Stimulated activated CD4-positive, alpha-beta T cell treated with anti-CD3 and anti-CD28 coated beads, TNF-alpha, amount 100 ng/mL, for 48 hours (primary cell): ENCODE measurements around the gene GSX2.
"Not testable (repeated sequence)": the region's sequence is repeated elsewhere in the genome, so short reads cannot be mapped to it uniquely, and the experiment has no call there.

Experiments used
- DNase-seq, 3 donors: peaks; one replicate each; pipeline ENCODE4 v3.0.0-alpha.2; 2020; ENCODE audit warnings: low read depth in 3 of 3

Gene GSX2

GRCh38 chr4:54103190-54103574, 3.2 kb downstream of the GSX2 start:
- no peak for DNase-seq

DNA sequence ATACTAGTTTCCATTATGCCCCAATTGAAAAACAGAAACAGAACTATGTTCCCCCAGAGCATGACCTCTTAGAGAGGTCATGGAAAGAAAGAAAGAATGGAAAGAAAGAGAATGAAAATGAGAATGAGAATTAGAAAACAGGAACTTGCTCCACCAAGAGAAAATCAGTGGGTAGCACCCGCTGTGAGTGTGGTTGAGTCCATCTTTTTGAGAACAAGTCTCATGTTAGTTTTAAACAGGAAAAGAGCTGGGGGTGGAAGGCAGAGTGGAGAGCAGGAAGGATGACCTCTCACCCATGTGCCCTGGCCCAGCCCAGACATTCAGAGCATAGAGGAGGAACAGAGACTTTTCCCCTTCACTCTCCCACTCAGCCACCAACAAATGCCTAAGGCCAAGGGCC, 4.9 kb downstream of the GSX2 start:
- no peak for DNase-seq

DNA sequence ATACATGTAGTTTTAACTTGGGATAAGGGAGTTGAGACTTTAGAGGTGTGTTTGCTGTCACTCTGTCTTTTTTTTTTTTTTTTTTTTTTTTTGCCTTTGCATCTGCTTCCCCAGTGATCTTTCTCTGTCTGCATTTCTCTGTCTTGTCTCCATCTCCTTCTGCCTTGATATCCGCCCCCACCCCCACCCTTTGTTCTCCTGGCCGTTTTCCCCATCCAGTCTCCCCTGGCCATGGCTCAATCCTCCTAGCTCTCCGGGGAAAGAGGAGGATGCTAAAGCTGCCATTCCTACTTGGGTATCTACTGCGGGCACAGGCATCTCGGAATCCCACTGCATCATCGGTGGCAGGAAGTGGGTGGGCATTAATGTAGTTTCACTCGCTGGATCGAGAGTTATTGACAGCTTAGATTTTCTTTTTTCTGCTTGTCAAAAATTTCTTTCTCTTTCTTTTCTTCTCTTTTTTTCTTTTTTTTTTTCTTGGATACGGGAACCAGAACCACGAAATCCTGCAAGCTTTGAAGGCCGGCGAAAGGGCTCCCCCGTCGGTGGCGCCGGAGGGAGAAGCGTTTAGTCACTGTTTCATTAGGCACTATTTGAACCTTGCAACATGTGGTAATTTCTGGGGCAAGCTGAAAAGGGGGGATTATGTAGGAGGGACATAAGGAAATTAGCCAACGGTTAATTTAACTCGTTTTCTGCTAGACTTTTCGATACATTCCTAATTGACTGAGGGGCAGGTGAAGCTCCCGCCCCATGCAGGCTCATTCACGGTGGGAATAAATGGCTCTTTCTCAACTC, 8.2 kb downstream of the GSX2 start:
- no peak for DNase-seq

DNA sequence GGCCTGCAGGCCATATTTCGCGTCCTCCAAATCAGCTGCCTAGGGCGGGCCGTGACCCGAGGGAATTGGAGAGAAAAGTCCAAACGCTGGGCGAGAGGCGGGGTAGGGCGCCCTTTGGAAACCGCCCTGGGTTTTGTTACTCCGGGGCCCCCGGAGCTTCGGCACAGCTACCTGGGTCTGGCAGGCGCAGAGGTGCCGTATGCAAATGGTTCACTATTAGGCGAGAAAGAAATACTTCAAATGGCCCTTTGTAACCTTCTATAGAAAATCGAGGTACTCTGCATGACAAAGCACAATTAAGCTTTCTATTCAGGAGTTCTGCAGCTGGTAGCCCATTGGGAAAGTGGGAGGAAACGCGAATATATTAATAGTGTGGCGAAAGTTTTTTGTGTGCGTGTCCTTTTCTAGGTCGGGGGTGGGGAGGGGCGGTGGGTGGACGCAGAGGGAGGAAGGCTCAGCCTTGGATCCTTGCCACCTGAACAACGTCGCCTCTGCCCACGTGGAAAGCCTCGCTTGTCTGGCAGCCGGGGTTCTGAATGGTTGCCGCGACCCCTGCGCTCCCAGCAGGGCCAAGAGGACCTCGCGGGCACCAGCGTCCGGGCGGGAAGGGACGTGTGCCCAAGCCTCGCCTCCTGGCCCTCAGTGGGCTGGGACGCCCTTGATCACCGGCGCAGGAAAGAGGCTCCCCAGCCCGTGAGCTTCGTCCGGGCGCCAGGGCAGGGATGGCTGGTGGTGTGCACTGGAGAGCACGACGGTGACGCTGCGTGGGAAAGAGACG, 9.5 kb downstream of the GSX2 start:
- no peak for DNase-seq

DNA sequence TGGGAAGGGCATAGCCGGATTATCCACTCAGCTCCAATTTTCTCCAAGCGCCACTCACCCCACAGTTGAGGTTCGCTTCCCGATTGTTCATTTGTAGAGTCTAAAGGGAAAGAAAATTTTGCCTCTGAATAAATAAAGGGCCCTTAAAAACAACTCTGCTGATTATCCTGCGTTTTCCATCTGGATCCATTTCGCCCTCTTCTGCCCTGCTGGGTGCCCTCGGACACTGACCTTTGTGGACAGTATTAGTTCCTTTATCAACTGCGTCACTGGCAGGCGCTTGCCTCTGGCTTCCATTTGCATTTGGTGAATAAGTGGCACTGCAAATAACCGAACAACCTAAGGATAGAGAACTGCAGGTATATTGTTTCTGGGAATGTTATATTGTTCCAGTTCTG, 10.1 kb downstream of the GSX2 start:
- no peak for DNase-seq

DNA sequence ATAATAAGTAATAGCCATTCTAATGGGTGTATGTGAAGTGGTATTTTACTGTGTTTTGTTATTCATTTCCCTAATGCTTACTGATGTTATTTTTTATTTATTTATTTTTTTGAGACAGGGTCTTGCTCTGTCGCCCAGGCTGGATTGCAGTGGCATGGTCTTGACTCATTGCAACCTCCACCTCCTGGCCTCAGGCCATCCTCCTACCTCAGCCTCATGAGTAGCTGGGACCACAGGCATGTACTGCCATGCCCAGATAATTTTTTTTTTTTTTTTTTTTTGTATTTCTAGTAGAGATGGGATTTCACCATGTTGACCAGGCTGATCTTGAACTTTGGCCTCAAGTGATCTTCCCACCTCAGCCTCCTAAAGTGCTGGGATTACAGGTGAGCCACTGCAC, 13.2 kb downstream of the GSX2 start:
- not testable (repeated sequence) for DNase-seq

DNA sequence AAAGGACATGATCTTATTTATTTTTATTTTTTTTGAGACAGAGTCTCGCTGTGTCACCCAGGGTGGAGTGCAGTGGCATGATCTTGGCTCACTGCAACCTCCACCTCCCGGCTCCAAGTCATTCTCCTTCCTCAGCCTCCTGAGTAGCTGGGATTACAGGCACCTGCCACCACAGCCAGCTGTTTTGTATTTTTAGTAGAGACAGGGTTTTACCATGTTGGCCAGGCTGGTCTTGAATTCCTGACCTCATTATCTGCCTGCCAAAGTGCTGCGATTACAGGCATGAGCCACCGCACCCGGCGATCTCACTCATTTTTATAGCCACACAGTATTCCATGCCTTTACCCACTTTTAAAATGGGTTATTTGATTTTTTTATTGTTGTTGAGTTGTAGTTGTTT, 16.3 kb downstream of the GSX2 start:
- DNase-seq: not testable (repeated sequence)

DNA sequence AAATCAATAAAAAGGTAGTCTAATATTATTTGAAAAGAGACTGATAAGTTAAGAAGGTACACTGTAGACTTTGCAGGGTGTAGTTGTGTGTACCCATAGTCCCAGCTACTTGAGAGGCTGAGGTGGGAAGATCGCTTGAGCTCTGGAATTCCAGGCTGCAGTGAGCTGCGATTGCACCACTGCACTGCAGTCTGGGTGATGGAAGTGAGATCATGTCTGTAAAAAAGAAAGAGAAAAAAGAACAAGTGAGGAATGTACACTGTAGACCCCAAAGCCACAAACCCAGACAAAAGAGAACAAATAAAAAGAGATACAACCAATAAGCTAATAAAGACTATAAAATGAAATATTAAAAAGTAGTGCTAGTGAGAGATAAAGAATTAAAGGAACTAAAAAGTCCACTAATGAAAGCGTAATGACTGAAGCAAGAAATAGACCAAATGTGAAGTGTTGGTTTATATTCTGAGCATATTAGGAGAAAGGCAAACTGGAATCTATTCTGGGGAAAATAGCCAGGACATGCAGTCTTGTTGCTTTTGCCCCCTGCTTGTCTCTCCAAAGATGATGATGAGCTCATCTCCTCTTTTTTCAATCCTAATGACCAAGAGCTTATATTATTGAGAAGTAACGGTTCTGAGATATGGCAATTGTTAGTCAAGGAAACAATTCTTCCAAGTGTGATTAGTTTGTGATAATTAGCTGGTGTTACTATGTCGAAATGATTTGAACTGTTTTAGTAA, 19.1 kb downstream of the GSX2 start:
- no peak for DNase-seq

DNA sequence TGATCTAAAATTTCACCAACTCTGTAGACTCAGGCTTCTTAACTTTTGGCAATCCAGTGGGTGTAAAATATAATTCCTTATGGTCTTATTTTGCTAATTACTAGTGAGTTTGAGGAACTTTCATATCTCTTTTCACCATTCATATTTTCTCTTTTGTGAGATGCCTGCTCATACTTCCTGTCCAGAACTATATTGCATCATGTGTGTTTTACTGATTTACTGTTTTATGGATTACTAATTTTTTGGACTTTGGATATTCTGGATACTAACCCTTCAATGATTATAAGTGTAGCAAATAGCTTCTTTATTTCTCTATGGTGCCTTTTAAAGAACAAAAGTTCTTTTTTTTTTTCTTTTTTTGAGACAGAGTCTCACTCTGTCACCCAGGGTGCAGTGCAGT, 20.6 kb downstream of the GSX2 start:
- no peak for DNase-seq

DNA sequence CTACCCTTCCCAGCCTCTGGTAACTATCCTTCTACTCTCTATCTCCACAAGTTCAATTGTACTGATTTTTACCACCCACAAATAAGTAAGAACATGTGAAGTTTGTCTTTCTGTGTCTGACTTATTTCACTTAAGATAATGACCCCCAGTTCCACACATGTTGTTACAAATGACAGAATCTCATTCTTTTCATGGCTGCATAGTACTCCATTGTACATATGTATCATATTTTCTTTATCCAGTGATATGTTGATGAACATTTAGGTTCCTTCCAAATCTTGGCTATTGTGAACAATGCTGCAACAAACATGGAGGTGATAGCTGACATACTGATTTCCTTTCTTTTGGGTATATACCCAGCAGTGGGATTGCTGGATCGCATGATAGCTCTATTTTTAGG, 27.7 kb downstream of the GSX2 start:
- no peak for DNase-seq

- DNase-seq: not testable (repeated sequence)
Measured at GRCh38 chr4:54128694-54129093, 28.7 kb downstream of the GSX2 start.

DNA sequence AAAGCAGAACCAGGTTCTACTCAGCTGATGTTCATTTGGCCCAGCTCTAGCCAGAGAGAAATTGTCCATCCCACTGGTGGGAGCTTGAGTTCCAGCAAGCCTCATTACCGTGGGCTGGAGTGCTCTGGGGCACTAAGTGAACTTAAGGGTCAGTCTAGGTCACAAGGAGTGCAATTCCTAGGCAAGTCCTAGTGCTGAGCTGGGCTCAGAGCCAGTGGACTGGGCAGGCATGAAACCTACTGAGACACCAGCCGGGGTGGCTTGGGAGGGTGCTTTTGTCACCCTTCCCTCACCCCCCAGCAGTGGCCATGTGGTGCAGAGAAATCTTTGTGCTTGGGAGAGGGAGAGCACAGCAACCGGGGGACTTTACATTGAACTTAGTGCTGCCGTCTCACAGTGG, 39.4 kb downstream of the GSX2 start:
- no peak for DNase-seq

DNA sequence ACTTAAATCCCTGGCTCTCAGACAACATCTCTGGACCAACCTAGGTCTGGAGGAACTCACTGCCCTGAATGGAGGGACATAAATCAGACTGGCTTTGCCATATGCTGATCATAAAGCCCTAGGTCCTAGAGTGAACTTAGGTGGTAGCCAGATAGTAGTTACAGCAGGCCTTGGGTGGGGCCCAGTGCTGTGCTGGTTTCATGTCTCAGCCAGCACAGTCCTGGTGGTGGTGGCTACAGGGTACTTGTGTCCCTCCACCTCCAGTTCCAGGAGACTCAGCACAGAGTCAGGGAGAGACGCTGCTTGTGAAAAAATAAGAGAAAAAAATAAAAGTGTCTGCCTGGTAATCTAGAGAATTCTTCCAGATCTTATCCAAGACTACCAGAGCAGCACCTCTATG, 40.3 kb downstream of the GSX2 start:
- DNase-seq: no peak

DNA sequence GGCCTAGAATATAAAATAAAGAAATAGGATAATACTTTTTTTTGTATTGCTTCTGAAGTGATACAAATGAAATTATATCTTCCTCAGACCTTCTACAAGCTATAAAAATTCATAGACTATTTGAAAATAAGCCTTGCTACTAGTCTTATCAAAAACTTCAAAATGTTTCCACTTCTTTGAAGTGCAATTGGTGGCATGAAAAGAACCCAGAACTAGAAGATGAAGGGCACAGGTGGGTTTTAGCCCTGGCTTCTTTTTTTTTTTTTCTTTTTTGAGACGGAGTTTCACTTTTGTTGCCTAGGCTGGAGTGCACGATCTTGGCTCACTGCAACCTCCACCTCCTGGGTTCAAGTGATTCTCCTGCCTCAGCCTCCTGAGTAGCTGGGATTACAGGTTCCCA, 44.2 kb downstream of the GSX2 start:
- no peak for DNase-seq

DNA sequence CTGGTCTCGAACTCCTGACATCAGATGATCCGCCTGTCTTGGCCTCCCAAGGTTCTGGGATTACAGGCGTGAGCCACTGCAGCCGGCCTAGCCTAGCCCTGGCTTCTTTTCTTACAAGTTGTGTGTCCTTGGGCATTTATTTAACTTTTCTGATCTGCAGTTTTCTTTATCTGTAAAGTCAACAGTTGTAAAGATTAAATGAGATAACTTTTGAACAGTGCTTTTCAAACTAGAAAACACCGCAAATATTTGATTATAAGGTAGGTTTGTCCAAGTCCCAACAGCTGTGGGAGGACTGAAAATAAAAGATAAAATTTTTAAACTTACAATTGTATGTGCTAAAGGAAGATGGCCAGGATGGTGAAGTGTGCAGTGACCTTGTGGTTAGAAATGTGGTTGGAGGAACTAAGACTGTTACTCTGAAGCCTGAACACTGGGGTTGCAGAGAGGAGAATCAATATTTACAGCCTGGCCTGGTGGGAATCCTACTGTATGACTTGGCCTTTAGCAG, 44.8 kb downstream of the GSX2 start:
- no peak for DNase-seq

GRCh38 chr4:54146139-54146538, 46.2 kb downstream of the GSX2 start:
- no peak for DNase-seq

DNA sequence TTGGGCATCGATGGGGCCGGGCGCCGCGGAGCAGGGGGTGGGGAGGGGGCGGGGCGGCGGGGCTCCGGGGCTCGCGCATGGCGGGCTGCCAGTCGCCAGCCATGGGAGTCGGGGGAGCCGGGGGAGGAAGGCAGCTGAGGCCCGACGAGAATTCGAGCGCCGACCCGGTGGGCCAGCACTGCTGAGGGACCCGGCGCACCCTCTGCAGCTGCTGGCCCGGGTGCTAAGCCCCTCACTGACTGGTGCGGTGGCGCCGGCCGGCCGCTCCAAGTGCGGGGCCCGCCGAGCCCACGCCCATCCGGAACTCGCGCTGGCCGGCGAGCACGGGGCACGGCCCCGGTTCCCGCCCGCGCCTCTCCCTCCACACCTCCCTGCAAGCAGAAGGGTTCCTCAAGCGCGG, 49.4 kb downstream of the GSX2 start:
- DNase-seq: no peak
